HFFc6 (cell line): ENCODE data around the gene PDZRN3. TPM values are rescaled to one million over a fixed set of nuclear protein-coding genes. Genes with fewer than 3 reads are reported as not detected.

Experiments used
- DNase-seq: peaks from one replicate; pipeline ENCODE4 v3.0.0-alpha.2; 2018
- H3K27ac Mint-ChIP-seq: 2 replicates; pipeline ENCODE4 v1.8.0; 2020; ENCODE audit warnings: mild to moderate bottlenecking, mixed read lengths
- H3K27me3 Mint-ChIP-seq: 2 replicates; pipeline ENCODE4 v1.8.0; 2021; ENCODE audit warnings: mild to moderate bottlenecking, moderate library complexity, mixed read lengths; ENCODE audit not compliant: insufficient read depth
- H3K36me3 Mint-ChIP-seq: 2 replicates; pipeline ENCODE4 v1.8.0; 2021; ENCODE audit warnings: low read depth, mixed read lengths
- H3K4me1 Mint-ChIP-seq: 2 replicates; pipeline ENCODE4 v1.8.0; 2020; ENCODE audit warnings: low read depth, mixed read lengths
- H3K4me3 Mint-ChIP-seq: 2 replicates; pipeline ENCODE4 v1.8.0; 2020; ENCODE audit warnings: mild to moderate bottlenecking, moderate library complexity, mixed read lengths
- H3K9me3 Mint-ChIP-seq: 2 replicates; pipeline ENCODE4 v1.8.0; 2020; ENCODE audit warnings: mild to moderate bottlenecking, mixed read lengths
- CTCF ChIP-seq: fragments of 200-600 bp; sonication (generic); IDR thresholded peaks from 2 replicates; pipeline ENCODE4 v1.5.0; 2021; ENCODE audit warnings: antibody characterized with exemption, mild to moderate bottlenecking
- total RNA-seq, 6 experiments: library from RNA; stranded (reverse); fragmentation: NEBNext Ultra II Directional; extraction: Animal tissue kit (Norgen Biotek cat#: 25700); gene quantifications; 2 replicates in 1 of 6; 3 replicates in 5 of 6; pipeline ENCODE4 v1.2.3, GENCODE V29; 2021

PDZRN3 gene
- total RNA-seq, 6 experiments from 2014 or later = 15.1 to 18.5 (median 16.7) TPM

- no peak for TF ChIP-seq CTCF
- DNase-seq = no peak
- Mint-ChIP-seq H3K27me3 (no peaks in the 10 kb centered on the region), H3K4me1 (peaks cover 33% of the 10 kb centered on the region), H3K27ac (no peak overlapping the region), H3K36me3 (peaks cover 4% of the 10 kb centered on the region; the same call in 1 of the 2 replicates), H3K9me3 (no peaks in the 10 kb centered on the region), H3K4me3 (no peak overlapping the region)
These were observed 108.1 kb downstream of the PDZRN3 start for GRCh38 chr3:73516631-73517030.

- Mint-ChIP-seq H3K4me1 (peaks cover 50% of the 10 kb centered on the region), H3K9me3 (no peaks in the 10 kb centered on the region), H3K36me3 (peaks cover 4% of the 10 kb centered on the region; the same call in 1 of the 2 replicates), H3K27me3 (no peaks in the 10 kb centered on the region; the same call in 1 of the 2 replicates), H3K4me3 (no peak overlapping the region), H3K27ac (no peak overlapping the region)
- no peak for DNase-seq
- TF ChIP-seq CTCF = no peak
These were observed 111.5 kb downstream of the PDZRN3 start for GRCh38 chr3:73513260-73513659.

GRCh38 chr3:73511571-73512525, 112.9 kb downstream of the PDZRN3 start:
- no peaks in the 10 kb centered on the region for H3K9me3 Mint-ChIP-seq
- peaks cover 4% of the 10 kb centered on the region; the same call in 1 of the 2 replicates for H3K36me3 Mint-ChIP-seq
- DNase-seq = no peak
- no peak for TF ChIP-seq CTCF
- H3K27me3 Mint-ChIP-seq = no peaks in the 10 kb centered on the region; the same call in 1 of the 2 replicates
- no peak overlapping the region for H3K4me3 Mint-ChIP-seq
- no peak overlapping the region for H3K27ac Mint-ChIP-seq
- peaks cover 50% of the 10 kb centered on the region for H3K4me1 Mint-ChIP-seq

- H3K36me3 Mint-ChIP-seq = peaks cover 4% of the 10 kb centered on the region; the same call in 1 of the 2 replicates
- no peak for TF ChIP-seq CTCF
- H3K4me3 Mint-ChIP-seq = no peak overlapping the region
- no peak for DNase-seq
- H3K9me3 Mint-ChIP-seq = no peaks in the 10 kb centered on the region
- peaks cover 43% of the 10 kb centered on the region for H3K4me1 Mint-ChIP-seq
- H3K27ac Mint-ChIP-seq = no peak overlapping the region
- no peaks in the 10 kb centered on the region; the same call in 1 of the 2 replicates for H3K27me3 Mint-ChIP-seq
These were observed 114.0 kb downstream of the PDZRN3 start for GRCh38 chr3:73510784-73511183.

- no peaks in the 10 kb centered on the region; the same call in 1 of the 2 replicates for H3K27me3 Mint-ChIP-seq
- no peaks in the 10 kb centered on the region for H3K9me3 Mint-ChIP-seq
- H3K36me3 Mint-ChIP-seq = peaks cover 2% of the 10 kb centered on the region; the same call in 1 of the 2 replicates
- DNase-seq = no peak
- H3K4me3 Mint-ChIP-seq = peak overlapping the region; percentile 21
- H3K27ac Mint-ChIP-seq = peak overlapping the region; percentile 72; the same call in 1 of the 2 replicates
- no peak for TF ChIP-seq CTCF
- H3K4me1 Mint-ChIP-seq = peaks cover 43% of the 10 kb centered on the region
These were observed 114.4 kb downstream of the PDZRN3 start for GRCh38 chr3:73510334-73510733.
